LNCAP (cell line): ENCODE data around the gene TM4SF5.

Experiments used
- CTCF ChIP-seq: fragments of 450-650 bp; IDR thresholded peaks from 2 replicates; pipeline ENCODE4 v1.5.1; 2017; ENCODE audit warnings: mild to moderate bottlenecking

The TM4SF5 gene

GRCh38 chr17:4800462-4801196, 28.9 kb downstream of the TM4SF5 start:
- no peak for TF ChIP-seq CTCF

- no peak for TF ChIP-seq CTCF
Measured at GRCh38 chr17:4802228-4802627, 30.5 kb downstream of the TM4SF5 start, which contains the start of gene C17orf114. C17orf114 (minus strand) TSS chr17:4802328.

- no peak for TF ChIP-seq CTCF
Measured at GRCh38 chr17:4806456-4806776, 34.7 kb downstream of the TM4SF5 start.

GRCh38 chr17:4806777-4807604, 35.3 kb downstream of the TM4SF5 start, which contains the start of gene PLD2:
PLD2 (plus strand) TSS chr17:4807152; CDS start chr17:4807773, 621 bp downstream.
- TF ChIP-seq CTCF = no peak

- no peak for TF ChIP-seq CTCF
Measured at GRCh38 chr17:4807605-4808377, 36.1 kb downstream of the TM4SF5 start.

GRCh38 chr17:4808378-4808767, 36.7 kb downstream of the TM4SF5 start:
- no peak for TF ChIP-seq CTCF

- TF ChIP-seq CTCF = no peak
Measured at GRCh38 chr17:4810696-4811290, 39.1 kb downstream of the TM4SF5 start.
